NCI-H526 (cell line): ENCODE measurements around the gene C10orf143.

Experiments
- DNase-seq, 2 experiments: peaks; one replicate each; lab custom pipeline; 2025; lab: John Stamatoyannopoulos, UW

The C10orf143 gene

GRCh38 chr10:130052193-130052592 lies 58.4 kb downstream of the C10orf143 start:
- no peak for DNase-seq

- no peak for DNase-seq
Observed at GRCh38 chr10:130050721-130051120, 59.9 kb downstream of the C10orf143 start.

GRCh38 chr10:130049987-130050386 lies 60.6 kb downstream of the C10orf143 start:
- no peak for DNase-seq

- DNase-seq: no peak
Observed at GRCh38 chr10:130049244-130049643, 61.4 kb downstream of the C10orf143 start.

- DNase-seq: no peak
Observed at GRCh38 chr10:130048081-130048480, 62.5 kb downstream of the C10orf143 start.

GRCh38 chr10:130047336-130047735 lies 63.3 kb downstream of the C10orf143 start:
- DNase-seq: no peak

- DNase-seq: peak; percentile 37 to 72
Observed at GRCh38 chr10:130046591-130046990, 64.0 kb downstream of the C10orf143 start.

GRCh38 chr10:130045801-130046321 lies 64.8 kb downstream of the C10orf143 start:
- peak in 1 of 2 experiments; percentile 15 for DNase-seq

GRCh38 chr10:130045091-130045652 lies 65.5 kb downstream of the C10orf143 start:
- peak in 1 of 2 experiments; percentile 54 for DNase-seq

- no peak for DNase-seq
Observed at GRCh38 chr10:130044067-130045061, 66.3 kb downstream of the C10orf143 start.

GRCh38 chr10:130043491-130043890 lies 67.1 kb downstream of the C10orf143 start:
- no peak for DNase-seq

- no peak for DNase-seq
Observed at GRCh38 chr10:130042381-130042780, 68.2 kb downstream of the C10orf143 start.

GRCh38 chr10:130041451-130042371 lies 68.9 kb downstream of the C10orf143 start:
- no peak for DNase-seq

GRCh38 chr10:130040817-130041330 lies 69.8 kb downstream of the C10orf143 start:
- DNase-seq: peak in 1 of 2 experiments; percentile 16

GRCh38 chr10:130040351-130040750 lies 70.3 kb downstream of the C10orf143 start:
- no peak for DNase-seq

- DNase-seq: no peak
Observed at GRCh38 chr10:130039141-130039540, 71.5 kb downstream of the C10orf143 start.

GRCh38 chr10:130038611-130039109 lies 72.0 kb downstream of the C10orf143 start:
- no peak for DNase-seq

- DNase-seq: no peak
Observed at GRCh38 chr10:130038019-130038555, 72.5 kb downstream of the C10orf143 start.

- no peak for DNase-seq
Observed at GRCh38 chr10:130037169-130037661, 73.4 kb downstream of the C10orf143 start.

- DNase-seq: no peak
Observed at GRCh38 chr10:130036296-130037065, 74.1 kb downstream of the C10orf143 start.
